KBM-7 (cell line): ENCODE measurements around the gene SLC24A3.

ENCODE experiments used
- DNase-seq: peaks from one replicate; pipeline ENCODE4 v3.0.0-alpha.2; 2015
- in situ Hi-C: fragments of 300-500 bp; cut with MboI; formaldehyde crosslinking; loops from 2 replicates; pipeline ENCODE4 v1.14.3; 2020; ENCODE audit warnings: low sequenced_read_pairs, low pct_unique_long_range_greater_than_20kb, mixed read lengths

The SLC24A3 gene

DNA sequence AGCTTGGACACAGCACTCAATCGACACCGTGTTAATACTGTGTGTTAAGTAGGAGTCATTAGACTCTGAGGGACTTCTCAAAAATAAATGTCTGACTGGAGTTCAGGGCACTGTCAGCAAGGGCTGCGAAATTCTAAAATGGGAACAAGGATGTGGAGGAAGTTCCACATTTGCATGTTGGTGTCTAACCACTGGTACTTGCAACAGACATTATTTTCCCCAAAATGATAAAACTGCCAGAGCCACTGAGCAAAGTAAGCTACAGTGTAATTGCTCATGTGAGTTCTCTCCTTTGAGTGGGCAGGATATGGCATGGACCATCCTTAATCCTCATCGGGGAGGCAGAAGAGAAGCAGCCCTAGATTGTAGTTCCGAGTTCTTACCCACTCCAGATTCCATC lies 215.9 kb downstream of the SLC24A3 start:
- in situ Hi-C loops = no loop called here
- no peak for DNase-seq

DNA sequence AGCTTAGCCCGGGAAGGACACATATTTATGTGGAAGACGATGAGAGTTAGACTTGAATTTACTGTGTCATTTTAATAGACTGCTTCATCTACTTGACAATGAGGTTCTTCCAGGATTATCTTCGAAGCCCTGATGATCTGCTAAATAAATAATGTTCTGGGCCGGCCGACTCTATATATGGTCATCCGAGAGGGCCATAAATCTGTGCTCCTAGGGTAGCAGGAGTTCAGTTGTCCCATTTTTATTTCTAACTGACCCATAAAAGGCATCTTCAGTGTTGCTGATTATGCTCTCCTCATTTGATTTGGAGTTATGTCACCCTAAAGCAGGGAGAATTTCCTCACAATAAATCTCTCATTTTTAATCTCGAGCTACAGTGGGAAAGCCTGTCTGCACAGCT lies 217.1 kb downstream of the SLC24A3 start:
- in situ Hi-C loops = no loop called here
- DNase-seq = no peak

DNA sequence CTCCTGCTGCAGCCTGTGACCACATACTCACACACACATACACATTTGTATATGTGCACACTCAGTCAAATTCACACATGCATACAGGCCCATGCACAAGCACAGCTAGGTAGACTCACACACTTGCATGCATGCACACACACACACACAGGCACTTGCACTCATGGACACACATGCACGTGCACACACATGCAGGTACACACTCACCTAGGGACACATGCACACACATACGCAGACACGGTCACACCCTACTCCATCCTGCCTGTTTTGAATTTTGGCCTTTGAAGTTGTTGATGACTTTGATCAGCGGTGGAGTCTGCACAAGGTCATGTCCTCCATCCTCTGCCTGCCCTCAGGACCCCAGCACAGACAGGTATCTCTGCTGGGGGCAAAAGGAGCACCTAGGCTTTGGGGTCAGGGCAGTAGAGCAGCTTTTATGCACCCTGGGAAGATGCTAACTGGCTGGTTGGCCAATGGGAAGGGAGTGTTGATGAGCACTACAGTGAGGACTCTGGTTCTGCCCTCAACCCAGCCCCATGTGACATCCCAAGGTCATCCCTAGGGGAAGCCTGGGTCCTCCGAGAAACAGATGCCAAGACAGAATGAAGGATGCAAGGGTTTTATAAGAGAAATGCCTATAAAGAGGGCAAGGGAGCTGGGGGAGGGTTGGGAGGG lies 218.3 kb downstream of the SLC24A3 start:
- no peak for DNase-seq
- in situ Hi-C loops = no loop called here

- in situ Hi-C loops = no loop called here
- DNase-seq = no peak
Observed at GRCh38 chr20:19431316-19431700, 218.9 kb downstream of the SLC24A3 start.

GRCh38 chr20:19431906-19432305 lies 219.5 kb downstream of the SLC24A3 start:
- DNase-seq = no peak
- in situ Hi-C loops = no loop called here

DNA sequence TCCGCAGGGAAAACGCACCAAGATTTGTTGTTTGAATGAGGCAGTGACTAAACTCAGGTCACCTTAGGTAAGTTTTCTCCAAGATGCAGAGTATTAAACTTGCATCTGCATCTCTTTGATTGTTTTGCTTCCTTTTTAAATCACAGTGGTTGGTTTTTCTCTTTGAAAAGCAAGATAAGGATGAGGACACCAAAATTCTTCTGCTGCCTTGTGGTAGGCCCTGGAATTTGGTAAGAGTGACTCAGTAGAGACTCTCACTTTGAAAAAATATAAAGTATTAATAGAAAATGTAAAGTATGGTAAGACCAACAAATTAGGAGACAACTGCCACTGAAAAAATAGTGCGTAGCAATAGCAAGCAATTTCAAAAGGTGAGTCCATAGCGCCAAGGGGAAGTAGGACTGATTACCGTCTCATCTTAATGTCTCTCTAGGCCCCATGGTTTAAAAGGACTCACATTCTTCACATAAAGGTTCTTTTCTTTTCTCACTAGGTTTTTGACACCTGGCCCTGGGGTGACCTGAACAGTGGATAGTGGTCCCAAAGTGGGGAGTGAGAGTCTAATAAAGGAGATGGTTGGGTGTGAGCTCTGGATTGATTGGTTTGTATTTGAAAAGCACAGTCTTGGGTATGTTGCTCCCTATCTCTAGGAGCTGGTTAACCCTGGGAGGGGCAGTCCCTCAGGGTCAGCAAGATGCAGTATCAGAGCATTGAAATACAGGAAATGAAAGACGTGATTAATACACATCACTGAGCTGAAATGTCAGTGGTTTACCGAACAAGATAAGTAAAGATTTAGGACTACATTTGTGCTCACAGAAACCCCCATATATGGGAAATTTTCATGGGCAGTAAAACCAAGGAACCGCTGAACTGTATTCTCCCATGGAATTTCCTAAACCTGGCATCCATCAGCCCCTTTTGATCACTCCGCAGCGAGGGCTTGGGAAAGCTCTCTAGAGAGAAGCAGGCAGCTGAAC lies 221.2 kb downstream of the SLC24A3 start:
- no peak for DNase-seq
- in situ Hi-C loops = no loop called here

GRCh38 chr20:19435316-19435715 lies 222.9 kb downstream of the SLC24A3 start:
- no peak for DNase-seq
- in situ Hi-C loops = no loop called here

DNA sequence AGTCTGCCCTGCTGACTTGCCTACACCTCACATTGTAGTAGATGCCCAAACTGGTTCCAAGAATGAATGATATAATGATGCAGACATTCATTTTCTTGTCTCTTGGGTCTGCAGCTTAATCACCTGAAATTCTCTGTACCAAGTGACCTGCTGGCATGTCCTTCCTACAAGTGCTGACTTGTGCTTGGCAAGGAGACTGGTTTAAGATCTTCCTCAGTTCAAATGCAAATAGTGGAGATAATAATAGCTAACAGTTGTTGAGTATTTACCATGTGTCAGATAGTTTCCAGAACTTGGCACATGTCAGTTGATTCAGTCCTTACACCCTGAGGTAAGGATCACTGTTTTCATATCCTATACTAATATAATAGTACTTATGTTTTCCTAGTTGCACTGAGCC lies 223.4 kb downstream of the SLC24A3 start:
- no peak for DNase-seq
- in situ Hi-C loops = no loop called here

GRCh38 chr20:19438488-19438887 lies 226.0 kb downstream of the SLC24A3 start:
- in situ Hi-C loops = no loop called here
- no peak for DNase-seq

- no peak for DNase-seq
- in situ Hi-C loops = no loop called here
Observed at GRCh38 chr20:19440660-19441527, 228.5 kb downstream of the SLC24A3 start.

GRCh38 chr20:19446246-19446645 lies 233.8 kb downstream of the SLC24A3 start:
- in situ Hi-C loops = no loop called here
- DNase-seq = no peak

DNA sequence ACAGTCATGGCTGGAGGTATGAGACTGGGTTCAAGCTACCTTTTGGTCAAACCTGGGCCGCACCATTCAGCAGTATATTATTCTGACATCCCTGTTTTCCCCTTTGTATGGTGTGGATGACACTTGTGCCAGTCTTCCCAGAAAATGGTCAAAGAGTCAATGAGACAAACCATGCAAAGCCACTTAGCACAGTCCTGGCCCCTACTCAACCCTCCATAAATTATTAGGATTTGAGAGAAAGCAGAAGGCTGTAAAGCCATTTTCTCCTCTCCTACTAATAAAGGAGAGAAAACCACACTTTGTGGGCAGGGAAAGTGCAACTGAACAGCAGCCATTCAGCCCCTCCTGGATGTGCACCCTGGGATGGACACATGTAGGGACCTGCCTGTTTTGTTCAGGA lies 236.2 kb downstream of the SLC24A3 start:
- in situ Hi-C loops = no loop called here
- DNase-seq = no peak

GRCh38 chr20:19449051-19449450 lies 236.6 kb downstream of the SLC24A3 start:
- in situ Hi-C loops = no loop called here
- no peak for DNase-seq

GRCh38 chr20:19451231-19451922 lies 238.9 kb downstream of the SLC24A3 start:
- in situ Hi-C loops = no loop called here
- no peak for DNase-seq

- in situ Hi-C loops = no loop called here
- no peak for DNase-seq
Observed at GRCh38 chr20:19451923-19452295, 239.5 kb downstream of the SLC24A3 start.

DNA sequence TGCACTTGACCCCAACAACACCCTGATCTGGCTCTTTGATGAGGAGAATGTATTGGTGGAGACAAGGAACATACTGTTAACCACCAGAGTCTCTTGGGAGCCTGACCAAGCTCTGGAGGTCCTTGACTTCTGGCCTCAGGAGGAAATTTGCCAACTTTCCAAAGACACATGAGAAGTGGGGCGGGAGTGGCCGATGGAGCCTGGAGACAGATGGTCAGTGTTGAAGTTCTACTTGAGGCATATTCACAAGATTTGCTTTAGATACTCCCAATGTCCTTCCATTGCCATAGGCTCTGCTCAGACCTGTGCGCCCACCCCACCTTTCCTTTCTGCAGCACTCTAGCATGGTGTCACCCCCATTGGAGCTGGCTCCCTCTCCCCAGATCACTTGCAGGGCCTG lies 241.0 kb downstream of the SLC24A3 start:
- in situ Hi-C loops = no loop called here
- DNase-seq = no peak

DNA sequence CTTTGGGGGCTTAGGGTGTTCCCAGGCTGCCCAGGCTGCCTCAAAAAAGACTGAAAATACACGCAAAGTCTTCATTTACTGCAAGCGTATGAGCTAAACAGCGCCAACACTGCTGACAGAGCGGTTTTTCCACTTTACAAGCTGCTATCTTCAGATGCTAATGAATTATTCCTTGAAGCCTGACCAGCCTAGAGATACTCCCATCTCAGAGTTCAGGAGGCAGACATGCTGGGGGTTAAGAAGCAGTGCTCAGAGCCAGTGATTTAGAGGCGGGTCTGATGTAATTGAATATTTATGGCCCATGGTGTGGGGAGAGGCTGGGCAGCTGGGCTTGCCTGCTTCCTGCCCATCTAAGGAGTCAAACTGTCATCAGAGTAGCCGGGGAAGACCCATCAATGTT lies 241.4 kb downstream of the SLC24A3 start:
- in situ Hi-C loops = no loop called here
- no peak for DNase-seq

DNA sequence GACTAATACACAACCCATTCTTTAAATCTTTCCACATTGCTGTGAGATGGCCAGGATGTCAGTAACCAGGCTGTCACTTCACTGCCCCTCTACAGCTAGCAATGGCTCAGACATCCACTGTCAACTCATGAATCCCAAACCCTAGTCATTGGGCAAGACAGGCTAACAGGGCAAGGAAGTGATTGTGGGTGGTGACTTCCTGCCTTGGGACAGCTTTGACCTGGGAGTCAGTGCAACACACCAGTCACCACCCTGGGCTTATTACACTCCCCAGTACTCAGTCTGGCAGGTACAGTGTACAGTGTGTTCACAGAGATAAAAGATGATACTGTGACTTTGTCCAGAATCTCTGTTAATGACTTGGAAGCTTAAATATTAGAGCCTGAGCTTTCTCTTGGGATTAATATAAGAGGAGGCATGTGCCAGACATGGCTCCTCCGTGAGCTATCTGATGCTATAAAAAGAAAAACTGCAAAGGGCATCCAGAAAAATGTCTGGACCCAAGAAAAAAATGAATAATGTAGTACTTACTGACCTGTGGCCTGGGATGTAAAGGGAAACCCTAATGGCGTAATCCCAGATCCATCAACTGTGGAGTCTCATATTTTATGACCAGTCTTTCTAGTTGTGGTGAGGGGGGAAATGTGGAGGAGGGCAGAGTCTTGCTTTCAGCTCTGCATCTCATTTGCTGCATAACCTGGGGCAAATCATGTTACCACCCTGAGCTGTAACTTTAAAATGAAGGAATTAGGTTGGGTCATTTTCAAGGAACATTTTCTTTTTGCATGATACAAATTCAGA lies 244.4 kb downstream of the SLC24A3 start:
- DNase-seq = no peak
- in situ Hi-C loops = no loop called here
